ENCODE data around the gene PRKACB. TPM values are rescaled to one million over a fixed set of nuclear protein-coding genes. Genes with fewer than 3 reads are reported as not detected.

The PRKACB gene
- total RNA-seq, 2 experiments from 2014 or later, result 49.7 to 52.4 TPM

GRCh38 chr1:84166797-84167196, 22.7 kb downstream of the PRKACB start:
- Mint-ChIP-seq H3K27ac (no peak overlapping the region), H3K4me3 (no peak overlapping the region)
- ATAC-seq (ENCODE audit: poor library complexity), result no peak

DNA sequence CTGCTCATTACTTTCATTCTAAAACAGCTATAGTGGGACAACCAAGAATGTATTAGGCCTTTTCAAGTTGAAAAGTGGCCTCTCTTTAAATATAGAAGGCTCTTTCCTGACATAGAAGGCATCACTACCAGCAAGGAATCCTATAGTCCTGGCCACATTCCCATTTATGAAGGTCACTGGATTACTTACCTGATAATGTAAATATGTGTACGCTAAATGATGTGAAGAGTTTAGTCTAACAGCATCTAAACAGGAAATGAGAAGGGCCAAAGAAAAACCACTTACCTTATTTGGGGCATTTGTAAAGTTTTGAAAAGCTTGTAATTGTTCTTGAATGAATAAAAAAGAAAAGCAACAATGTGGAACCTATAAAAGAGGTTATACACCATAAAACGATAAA, 24.7 kb downstream of the PRKACB start:
- ChIA-PET CTCF (interaction anchor here (0.6 to 2.0 kb wide), 4 partner anchors 9 to 1109 kb away, joined by 3 to 5 read pairs (median 4); no protein-coding TSS in a partner anchor), POLR2A (interaction anchor here (1.2 kb wide), 1 partner anchor 24 kb away, joined by 5 read pairs; the partner anchor contains the start of gene PRKACB)
- ATAC-seq (ENCODE audit: poor library complexity), result no peak
- peaks cover 92% of the 10 kb centered on the region for H3K4me1 Mint-ChIP-seq (ENCODE audit: low read depth)
- Histone ChIP-seq H3K27ac (ENCODE audit: low read depth in 1 of 2, low read length in 2 of 2) (no peak overlapping the region), H3K4me1 (ENCODE audit: insufficient read depth, low read length) (no peaks in the 10 kb centered on the region), H3K36me3 (ENCODE audit: insufficient read depth, low read length) (no peaks in the 10 kb centered on the region), H3K9me3 (ENCODE audit: control insufficient read depth in 1 of 2, insufficient read depth in 1 of 2, low read length in 2 of 2) (no peaks in the 10 kb centered on the region), H3K27me3 (ENCODE audit: control insufficient read depth in 1 of 2, insufficient read depth in 2 of 2, low read length in 2 of 2) (no peaks in the 10 kb centered on the region), H3K4me3 (ENCODE audit: low read length) (no peak overlapping the region)
- H3K27ac Mint-ChIP-seq, result peak overlapping the region; percentile 24
- DNase-seq, result no peak
- TF ChIP-seq, protein P1, sequence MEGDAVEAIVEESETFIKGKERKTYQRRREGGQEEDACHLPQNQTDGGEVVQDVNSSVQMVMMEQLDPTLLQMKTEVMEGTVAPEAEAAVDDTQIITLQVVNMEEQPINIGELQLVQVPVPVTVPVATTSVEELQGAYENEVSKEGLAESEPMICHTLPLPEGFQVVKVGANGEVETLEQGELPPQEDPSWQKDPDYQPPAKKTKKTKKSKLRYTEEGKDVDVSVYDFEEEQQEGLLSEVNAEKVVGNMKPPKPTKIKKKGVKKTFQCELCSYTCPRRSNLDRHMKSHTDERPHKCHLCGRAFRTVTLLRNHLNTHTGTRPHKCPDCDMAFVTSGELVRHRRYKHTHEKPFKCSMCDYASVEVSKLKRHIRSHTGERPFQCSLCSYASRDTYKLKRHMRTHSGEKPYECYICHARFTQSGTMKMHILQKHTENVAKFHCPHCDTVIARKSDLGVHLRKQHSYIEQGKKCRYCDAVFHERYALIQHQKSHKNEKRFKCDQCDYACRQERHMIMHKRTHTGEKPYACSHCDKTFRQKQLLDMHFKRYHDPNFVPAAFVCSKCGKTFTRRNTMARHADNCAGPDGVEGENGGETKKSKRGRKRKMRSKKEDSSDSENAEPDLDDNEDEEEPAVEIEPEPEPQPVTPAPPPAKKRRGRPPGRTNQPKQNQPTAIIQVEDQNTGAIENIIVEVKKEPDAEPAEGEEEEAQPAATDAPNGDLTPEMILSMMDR (IDR thresholded peaks at IDR 0.05), result no peak
- H3K27me3 Mint-ChIP-seq, result no peaks in the 10 kb centered on the region
- H3K9me3 Mint-ChIP-seq, result no peaks in the 10 kb centered on the region
- H3K36me3 Mint-ChIP-seq (ENCODE audit: low read depth), result peaks cover 15% of the 10 kb centered on the region
- intact Hi-C loops (cut with DNase I, micrococcal nuclease), result no loop called here
- H3K4me3 Mint-ChIP-seq, result no peak overlapping the region

More at GRCh38 chr1:84166797-84167196, 22.7 kb downstream of the PRKACB start:
- TF ChIP-seq, protein P1 (IDR thresholded peaks at IDR 0.05), result no peak
- Histone ChIP-seq H3K27ac (ENCODE audit: low read depth in 1 of 2, low read length in 2 of 2) (no peak overlapping the region), H3K4me1 (ENCODE audit: insufficient read depth, low read length) (peaks cover 8% of the 10 kb centered on the region), H3K27me3 (ENCODE audit: control insufficient read depth in 1 of 2, insufficient read depth in 2 of 2, low read length in 2 of 2) (no peaks in the 10 kb centered on the region), H3K9me3 (ENCODE audit: control insufficient read depth in 1 of 2, insufficient read depth in 1 of 2, low read length in 2 of 2) (no peaks in the 10 kb centered on the region), H3K4me3 (ENCODE audit: low read length) (no peak overlapping the region), H3K36me3 (ENCODE audit: insufficient read depth, low read length) (no peaks in the 10 kb centered on the region)
- POLR2A ChIA-PET, result interaction anchor here (4.7 kb wide), 1 partner anchor 22 kb away, joined by 27 read pairs; the partner anchor contains the start of gene PRKACB
- no peaks in the 10 kb centered on the region for H3K27me3 Mint-ChIP-seq
- peaks cover 93% of the 10 kb centered on the region for H3K4me1 Mint-ChIP-seq (ENCODE audit: low read depth)
- intact Hi-C loops (cut with DNase I, micrococcal nuclease), result no loop called here
- H3K9me3 Mint-ChIP-seq, result no peaks in the 10 kb centered on the region
- CTCF ChIA-PET, result no interaction called here
- DNase-seq, result no peak
- peaks cover 21% of the 10 kb centered on the region for H3K36me3 Mint-ChIP-seq (ENCODE audit: low read depth)

DNA sequence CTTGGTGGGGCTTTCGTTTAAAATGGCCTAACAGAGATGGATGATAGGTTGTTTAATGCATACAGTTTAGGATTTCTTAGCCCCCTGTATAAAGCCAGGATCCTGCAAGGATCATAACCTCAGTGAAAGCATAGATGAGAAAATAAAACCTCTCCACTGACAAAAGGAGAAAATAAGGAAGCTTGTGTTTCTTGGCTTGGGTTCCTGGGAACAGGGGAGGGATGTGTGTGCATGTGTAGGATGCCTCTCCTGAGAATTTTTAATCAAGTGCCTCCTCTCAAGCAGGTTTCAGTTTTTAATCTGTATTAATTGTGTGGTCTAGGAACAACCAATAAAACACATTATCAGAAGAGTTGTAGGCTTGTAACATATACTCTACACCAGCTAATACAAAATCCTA, 26.1 kb downstream of the PRKACB start:
- no peaks in the 10 kb centered on the region for H3K27me3 ChIP-seq (ENCODE audit: control insufficient read depth in 1 of 2, insufficient read depth in 2 of 2, low read length in 2 of 2)
- H3K9me3 ChIP-seq (ENCODE audit: control insufficient read depth in 1 of 2, insufficient read depth in 1 of 2, low read length in 2 of 2), result no peaks in the 10 kb centered on the region
- ATAC-seq (ENCODE audit: poor library complexity) (no peak), DNase-seq (no peak)
- H3K27ac Mint-ChIP-seq, result peak overlapping the region; percentile 27
- ChIA-PET CTCF (interaction anchor here (1.0 kb wide), 1 partner anchor 584 kb away, joined by 3 read pairs; no protein-coding TSS in a partner anchor), POLR2A (interaction anchor here (0.8 kb wide), 1 partner anchor 26 kb away, joined by 3 read pairs; the partner anchor contains the start of gene PRKACB)
- TF ChIP-seq, protein P1 (IDR thresholded peaks at IDR 0.05), result no peak
- H3K36me3 Mint-ChIP-seq (ENCODE audit: low read depth), result peaks cover 15% of the 10 kb centered on the region
- H3K9me3 Mint-ChIP-seq, result no peaks in the 10 kb centered on the region
- H3K27ac ChIP-seq (ENCODE audit: low read depth in 1 of 2, low read length in 2 of 2), result no peak overlapping the region
- intact Hi-C loops (cut with DNase I, micrococcal nuclease), result no loop called here
- no peak overlapping the region for H3K4me3 ChIP-seq (ENCODE audit: low read length)
- H3K4me1 Mint-ChIP-seq (ENCODE audit: low read depth), result peaks cover 88% of the 10 kb centered on the region
- peaks cover 3% of the 10 kb centered on the region for H3K4me1 ChIP-seq (ENCODE audit: insufficient read depth, low read length)
- no peak overlapping the region for H3K4me3 Mint-ChIP-seq
- no peaks in the 10 kb centered on the region for H3K36me3 ChIP-seq (ENCODE audit: insufficient read depth, low read length)
- no peaks in the 10 kb centered on the region for H3K27me3 Mint-ChIP-seq

Measured in CD4-positive, alpha-beta T cell (primary cell).